ENCODE data around the gene DAB2IP. TPM values are rescaled to one million over a fixed set of nuclear protein-coding genes. Genes with fewer than 3 reads are reported as not detected.

The DAB2IP gene
- total and polyA plus RNA-seq, 4 donors, result 2.3 to 13.1 (median 5.4) TPM

DNA sequence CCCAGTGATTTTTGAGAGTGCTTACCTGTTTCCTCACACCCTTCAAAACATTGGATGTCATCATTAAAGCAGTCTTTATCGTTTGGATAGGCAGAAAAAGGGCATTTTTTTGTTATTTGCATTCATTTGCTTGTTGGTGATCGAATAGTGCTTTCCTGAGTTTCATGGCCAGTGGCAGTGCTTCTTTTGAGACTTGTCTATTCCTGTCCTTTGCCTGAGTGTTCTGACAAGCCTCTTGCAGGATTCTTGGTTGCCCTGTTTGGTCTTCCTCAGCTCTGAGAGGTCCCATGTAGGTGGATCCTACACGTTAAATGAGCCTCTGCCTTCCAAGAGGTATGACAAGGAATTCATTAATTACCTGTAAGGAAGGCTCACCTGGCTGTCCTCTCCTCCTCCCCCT, 52.8 kb downstream of the DAB2IP start (continued):
- TF ChIP-seq, protein P1, sequence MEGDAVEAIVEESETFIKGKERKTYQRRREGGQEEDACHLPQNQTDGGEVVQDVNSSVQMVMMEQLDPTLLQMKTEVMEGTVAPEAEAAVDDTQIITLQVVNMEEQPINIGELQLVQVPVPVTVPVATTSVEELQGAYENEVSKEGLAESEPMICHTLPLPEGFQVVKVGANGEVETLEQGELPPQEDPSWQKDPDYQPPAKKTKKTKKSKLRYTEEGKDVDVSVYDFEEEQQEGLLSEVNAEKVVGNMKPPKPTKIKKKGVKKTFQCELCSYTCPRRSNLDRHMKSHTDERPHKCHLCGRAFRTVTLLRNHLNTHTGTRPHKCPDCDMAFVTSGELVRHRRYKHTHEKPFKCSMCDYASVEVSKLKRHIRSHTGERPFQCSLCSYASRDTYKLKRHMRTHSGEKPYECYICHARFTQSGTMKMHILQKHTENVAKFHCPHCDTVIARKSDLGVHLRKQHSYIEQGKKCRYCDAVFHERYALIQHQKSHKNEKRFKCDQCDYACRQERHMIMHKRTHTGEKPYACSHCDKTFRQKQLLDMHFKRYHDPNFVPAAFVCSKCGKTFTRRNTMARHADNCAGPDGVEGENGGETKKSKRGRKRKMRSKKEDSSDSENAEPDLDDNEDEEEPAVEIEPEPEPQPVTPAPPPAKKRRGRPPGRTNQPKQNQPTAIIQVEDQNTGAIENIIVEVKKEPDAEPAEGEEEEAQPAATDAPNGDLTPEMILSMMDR (IDR thresholded peaks at IDR 0.05; ENCODE audit: low read depth, low read length, missing input control), result no peak
- no peak for TF ChIP-seq ATF3 (IDR thresholded peaks at IDR 0.05)
- TF ChIP-seq, protein P2, sequence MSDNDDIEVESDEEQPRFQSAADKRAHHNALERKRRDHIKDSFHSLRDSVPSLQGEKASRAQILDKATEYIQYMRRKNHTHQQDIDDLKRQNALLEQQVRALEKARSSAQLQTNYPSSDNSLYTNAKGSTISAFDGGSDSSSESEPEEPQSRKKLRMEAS (IDR thresholded peaks at IDR 0.05), result no peak
- TF ChIP-seq RAD21 (IDR thresholded peaks at IDR 0.05), result no peak
- no peak for TF ChIP-seq FOXA2 (IDR thresholded peaks at IDR 0.05)
- TF ChIP-seq TAF1 (conservative IDR thresholded peaks at IDR 0.05), result no peak
- no peak for TF ChIP-seq NR2F2 (IDR thresholded peaks at IDR 0.05)

- no peaks in the 10 kb centered on the region for H3K27me3 ChIP-seq (ENCODE audit: control insufficient read depth in 4 of 4, insufficient read depth in 4 of 4, low read length in 3 of 4)
- H3K4me3 ChIP-seq (ENCODE audit: low read depth in 1 of 3, low read length in 3 of 3), result no peak overlapping the region
- 88% methylated on average over 8 of the region's 8 CpGs for WGBS
- no peak overlapping the region for H3K27ac ChIP-seq (ENCODE audit: low read depth in 1 of 2, low read length in 2 of 2)
- TF ChIP-seq SP1 (IDR thresholded peaks at IDR 0.05) (no peak), RAD21 (IDR thresholded peaks at IDR 0.05) (no peak), HNF4G (IDR thresholded peaks at IDR 0.05) (no peak), ATF3 (IDR thresholded peaks at IDR 0.05) (no peak), FOXA2 (IDR thresholded peaks at IDR 0.05) (no peak), YY1 (IDR thresholded peaks at IDR 0.05) (no peak), JUND (IDR thresholded peaks at IDR 0.05) (no peak), TAF1 (conservative IDR thresholded peaks at IDR 0.05) (no peak), REST (IDR thresholded peaks at IDR 0.05) (no peak), ZBTB33 (IDR thresholded peaks at IDR 0.05) (no peak)
- TF ChIP-seq, protein P2 (IDR thresholded peaks at IDR 0.05), result no peak
- no peaks in the 10 kb centered on the region for H3K4me1 ChIP-seq (ENCODE audit: control insufficient read depth in 4 of 4, insufficient read depth in 4 of 4, low read length in 3 of 4)
- DNase-seq (ENCODE audit: low spot score), result no peak
- H3K9ac ChIP-seq (ENCODE audit: low read depth in 1 of 2, low read length in 2 of 2), result no peak overlapping the region
- no peaks in the 10 kb centered on the region for H3K36me3 ChIP-seq (ENCODE audit: control insufficient read depth in 4 of 4, insufficient read depth in 3 of 4, low read depth in 1 of 4, low read length in 3 of 4)
- no peaks in the 10 kb centered on the region for H3K9me3 ChIP-seq (ENCODE audit: control insufficient read depth in 4 of 4, low read length in 3 of 4)
Measured at GRCh38 chr9:121706149-121706750, 54.8 kb downstream of the DAB2IP start.

Data from liver (tissue), 9 donors.